ENCODE data around the gene LHB. TPM values are rescaled to one million over a fixed set of nuclear protein-coding genes. Genes with fewer than 3 reads are reported as not detected.
"Not testable (repeated sequence)": the region's sequence is repeated elsewhere in the genome, so short reads cannot be mapped to it uniquely, and the experiment has no call there.

Gene LHB
- polyA plus RNA-seq, 1 donor (not counting 4 experiments of a cell fraction or from before 2014, with no cell fraction given) = not detected

DNA sequence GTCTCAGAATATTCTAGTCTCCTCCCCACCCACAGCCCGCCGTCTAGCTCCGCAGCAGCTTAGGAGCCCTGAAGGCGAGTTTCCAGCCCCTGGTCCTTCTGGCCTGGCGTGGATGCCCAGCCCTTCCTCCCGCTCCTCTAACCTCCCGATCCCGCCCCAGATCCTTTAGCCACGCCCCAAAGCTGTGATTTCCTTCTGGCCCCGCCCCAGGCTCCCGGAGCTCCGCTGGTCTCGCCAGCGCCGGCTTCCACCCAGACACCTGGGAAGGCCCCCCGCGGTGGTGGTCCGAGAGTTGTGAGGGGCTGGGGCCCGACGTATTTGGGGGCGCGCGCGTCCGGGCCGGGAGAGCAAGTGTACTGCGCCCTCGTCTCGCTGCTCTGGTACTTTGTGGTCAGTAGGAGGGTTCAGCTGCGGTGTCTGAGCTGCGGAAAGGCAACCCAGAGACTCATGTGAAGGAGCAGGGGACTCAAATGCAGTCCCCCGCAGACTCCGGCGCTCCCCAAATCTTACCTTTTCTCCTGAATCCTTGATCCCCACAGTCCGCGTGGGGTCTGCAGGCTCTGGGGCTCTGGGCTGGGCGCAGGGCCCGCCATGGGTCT, 40.8 kb upstream of the LHB start, which contains the start of gene CGB7:
TSS of gene CGB7 (minus strand) at position 114 of the 599 bp plus-strand sequence. CDS start 2,374 bp downstream, outside the sequence.
- FAIRE-seq (no peak), DNase-seq (ENCODE audit: low read depth, low spot score) (no peak)
- H3K79me2 ChIP-seq (ENCODE audit: control insufficient read depth, insufficient read depth, low read length) = no peaks in the 10 kb centered on the region
- H3K9ac ChIP-seq (ENCODE audit: control insufficient read depth, extremely low read depth, insufficient read depth, low read length) = peak within 1 kb of the TSS; percentile 79
- TF ChIP-seq EZH2 (IDR thresholded peaks at IDR 0.05; ENCODE audit: low read length) = no peak
- TF ChIP-seq, protein P1, sequence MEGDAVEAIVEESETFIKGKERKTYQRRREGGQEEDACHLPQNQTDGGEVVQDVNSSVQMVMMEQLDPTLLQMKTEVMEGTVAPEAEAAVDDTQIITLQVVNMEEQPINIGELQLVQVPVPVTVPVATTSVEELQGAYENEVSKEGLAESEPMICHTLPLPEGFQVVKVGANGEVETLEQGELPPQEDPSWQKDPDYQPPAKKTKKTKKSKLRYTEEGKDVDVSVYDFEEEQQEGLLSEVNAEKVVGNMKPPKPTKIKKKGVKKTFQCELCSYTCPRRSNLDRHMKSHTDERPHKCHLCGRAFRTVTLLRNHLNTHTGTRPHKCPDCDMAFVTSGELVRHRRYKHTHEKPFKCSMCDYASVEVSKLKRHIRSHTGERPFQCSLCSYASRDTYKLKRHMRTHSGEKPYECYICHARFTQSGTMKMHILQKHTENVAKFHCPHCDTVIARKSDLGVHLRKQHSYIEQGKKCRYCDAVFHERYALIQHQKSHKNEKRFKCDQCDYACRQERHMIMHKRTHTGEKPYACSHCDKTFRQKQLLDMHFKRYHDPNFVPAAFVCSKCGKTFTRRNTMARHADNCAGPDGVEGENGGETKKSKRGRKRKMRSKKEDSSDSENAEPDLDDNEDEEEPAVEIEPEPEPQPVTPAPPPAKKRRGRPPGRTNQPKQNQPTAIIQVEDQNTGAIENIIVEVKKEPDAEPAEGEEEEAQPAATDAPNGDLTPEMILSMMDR (optimal IDR thresholded peaks at IDR 0.05 in 1 of 3, IDR thresholded peaks at IDR 0.05 in 1 of 3, conservative IDR thresholded peaks at IDR 0.05 in 1 of 3; ENCODE audit: extremely low read depth in 1 of 3, insufficient read depth in 2 of 3, low read length in 3 of 3) = no peak
- H3K4me1 ChIP-seq (ENCODE audit: control insufficient read depth, extremely low read depth, insufficient read depth, low read length) = peaks cover 14% of the 10 kb centered on the region
- no peaks in the 10 kb centered on the region for H4K20me1 ChIP-seq (ENCODE audit: control insufficient read depth, extremely low read depth, insufficient read depth, low read length)
- peak within 1 kb of the TSS; percentile 41 for H2AFZ ChIP-seq (ENCODE audit: control insufficient read depth, low read length)
- H3K9me1 ChIP-seq (ENCODE audit: control insufficient read depth, extremely low read depth, insufficient read depth, low read length) = peaks cover 2% of the 10 kb centered on the region
- H3K4me2 ChIP-seq (ENCODE audit: control insufficient read depth, extremely low read depth, insufficient read depth, low read depth, low read length) = peak within 1 kb of the TSS; percentile 95
- H3K36me3 ChIP-seq (ENCODE audit: control insufficient read depth in 2 of 2, extremely low read depth in 1 of 2, insufficient read depth in 2 of 2, low read length in 2 of 2) = peaks cover 1 to 3% of the 10 kb centered on the region in 2 experiments
- dilution Hi-C loops (cut with MboI; ENCODE audit: extremely low pct_ligation_motif_present, low sequenced_read_pairs) = no loop called here
- peak within 1 kb of the TSS; percentile 52 to 79 (median 68) for H3K4me3 ChIP-seq (ENCODE audit: control insufficient read depth in 2 of 3, extremely low read depth in 1 of 3, insufficient read depth in 2 of 3, low read depth in 1 of 3, low read length in 3 of 3)
- no peaks in the 10 kb centered on the region for H3K27me3 ChIP-seq (ENCODE audit: control insufficient read depth, extremely low read depth, insufficient read depth, low read length)
- H3K27ac ChIP-seq (ENCODE audit: control insufficient read depth, insufficient read depth, low read length) = peak within 1 kb of the TSS; percentile 40
- no peaks in the 10 kb centered on the region for H3K9me3 ChIP-seq (ENCODE audit: control insufficient read depth, low read depth, low read length)

DNA sequence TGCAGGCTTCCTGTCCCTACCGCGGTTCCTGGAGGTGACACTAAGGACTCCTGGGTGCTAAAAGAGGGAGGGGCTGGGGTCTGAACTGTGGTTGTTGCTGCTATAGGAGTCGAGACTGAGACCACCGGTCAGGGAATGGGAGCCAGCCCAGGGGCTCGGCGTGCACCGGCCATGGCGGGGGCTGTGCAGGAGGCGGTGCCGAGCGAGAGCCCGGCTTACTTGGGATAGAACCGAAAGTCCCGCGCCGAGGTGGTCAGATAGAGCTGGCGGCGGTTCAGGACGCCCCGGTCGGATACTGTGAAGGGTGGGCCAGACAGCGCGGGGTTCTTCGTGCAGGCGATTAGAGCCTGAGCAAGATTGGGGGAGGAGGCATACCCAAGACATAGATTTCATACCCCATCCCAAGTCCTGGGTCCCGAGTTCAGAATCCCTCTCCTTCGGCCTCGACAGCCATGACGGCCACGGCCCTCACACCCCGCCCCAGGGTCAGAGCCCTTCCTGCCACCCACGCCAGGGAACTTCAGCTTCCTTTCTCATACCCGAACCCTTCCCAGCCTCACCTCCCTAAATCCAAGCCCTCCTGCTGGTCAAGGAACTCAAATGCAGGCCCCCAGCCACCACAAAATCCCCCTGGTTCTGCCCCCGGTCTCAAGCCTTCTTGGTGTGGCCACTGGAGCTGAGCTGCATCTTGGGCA, 40.2 kb upstream of the LHB start:
- Histone ChIP-seq H3K9ac (ENCODE audit: control insufficient read depth, extremely low read depth, insufficient read depth, low read length) (peak overlapping the region; percentile 79), H3K4me1 (ENCODE audit: control insufficient read depth, extremely low read depth, insufficient read depth, low read length) (peaks cover 14% of the 10 kb centered on the region), H2AFZ (ENCODE audit: control insufficient read depth, low read length) (peak overlapping the region; percentile 41), H3K27ac (ENCODE audit: control insufficient read depth, insufficient read depth, low read length) (peak overlapping the region; percentile 40), H3K4me3 (ENCODE audit: control insufficient read depth in 2 of 3, extremely low read depth in 1 of 3, insufficient read depth in 2 of 3, low read depth in 1 of 3, low read length in 3 of 3) (peak overlapping the region; percentile 52 to 79 (median 68)), H3K4me2 (ENCODE audit: control insufficient read depth, extremely low read depth, insufficient read depth, low read depth, low read length) (peak overlapping the region; percentile 95)
- H3K36me3 ChIP-seq (ENCODE audit: control insufficient read depth in 2 of 2, extremely low read depth in 1 of 2, insufficient read depth in 2 of 2, low read length in 2 of 2); H3K27me3 ChIP-seq (ENCODE audit: control insufficient read depth, extremely low read depth, insufficient read depth, low read length); H3K79me2 ChIP-seq (ENCODE audit: control insufficient read depth, insufficient read depth, low read length); dilution Hi-C loops (cut with MboI; ENCODE audit: extremely low pct_ligation_motif_present, low sequenced_read_pairs); H3K9me1 ChIP-seq (ENCODE audit: control insufficient read depth, extremely low read depth, insufficient read depth, low read length); H4K20me1 ChIP-seq (ENCODE audit: control insufficient read depth, extremely low read depth, insufficient read depth, low read length); DNase-seq (ENCODE audit: low read depth, low spot score); H3K9me3 ChIP-seq (ENCODE audit: control insufficient read depth, low read depth, low read length): not testable (repeated sequence)
- peak; percentile 61 for FAIRE-seq

All from keratinocyte (primary cell).